HEK293 (cell line): ENCODE measurements around the gene ABHD8.

Experiments
- CTCF ChIA-PET: fragments of 350-600 bp; formaldehyde crosslinking; extraction: SDS; loops from one replicate; lab custom pipeline; 2021; ENCODE audit warnings: antibody characterized with exemption; lab: Yijun Ruan, JAX
- POLR2A ChIA-PET: fragments of 300-600 bp; formaldehyde crosslinking; extraction: SDS; loops from one replicate; lab custom pipeline; 2020; ENCODE audit warnings: antibody characterized with exemption, inconsistent platforms; lab: Yijun Ruan, JAX
- H3K27ac ChIP-seq: fragments of 200-500 bp; sonication (Bioruptor generic); 2 replicates; pipeline ENCODE4 v1.5.1; 2014; ENCODE audit warnings: low read depth, low read length, control low read depth, inconsistent platforms; ENCODE audit errors: extremely low read depth
- H3K36me3 ChIP-seq, 2 experiments: fragments of 200-500 bp in 1 of 2; sonication (Bioruptor generic) in 1 of 2; 1 replicate in 1 of 2; 2 replicates in 1 of 2; pipeline ENCODE4 v1.5.1; 2014 to 2017; ENCODE audit warnings: inconsistent platforms in 2 of 2, low read length in 2 of 2; ENCODE audit not compliant: control insufficient read depth in 2 of 2, insufficient read depth in 1 of 2
- H3K4me1 ChIP-seq: fragments of 200-500 bp; sonication (Bioruptor generic); 2 replicates; pipeline ENCODE4 v1.5.1; 2014; ENCODE audit warnings: mild to moderate bottlenecking, low read length, inconsistent platforms; ENCODE audit not compliant: control insufficient read depth, insufficient read depth
- H3K4me3 ChIP-seq: 2 replicates; pipeline ENCODE4 v1.5.1; 2011; ENCODE audit warnings: low read depth, mild to moderate bottlenecking, control low read depth, low read length, moderate library complexity
- H3K9me3 ChIP-seq: fragments of 200-500 bp; sonication (Bioruptor generic); 2 replicates; pipeline ENCODE4 v1.5.1; 2014; ENCODE audit warnings: low read depth, low read length, inconsistent platforms; ENCODE audit not compliant: control insufficient read depth, insufficient read depth
- AEBP2 ChIP-seq: fragments of 450-650 bp; formaldehyde crosslinking; IDR thresholded peaks from 2 replicates; pipeline ENCODE4 v1.5.1; 2016; ENCODE audit warnings: missing biosample characterization, missing genetic modification characterization, borderline replicate concordance
- GLI2 ChIP-seq: fragments of 450-650 bp; formaldehyde crosslinking; IDR thresholded peaks from 2 replicates; pipeline ENCODE4; 2017; ENCODE audit warnings: missing biosample characterization, missing genetic modification characterization, low read depth, borderline replicate concordance
- HIC1 ChIP-seq: fragments of 450-650 bp; formaldehyde crosslinking; IDR thresholded peaks from 2 replicates; pipeline ENCODE4 v1.5.1; 2016; ENCODE audit warnings: missing biosample characterization, missing genetic modification characterization
- IKZF3 ChIP-seq: fragments of 450-650 bp; IDR thresholded peaks from 2 replicates; pipeline ENCODE4 v1.5.0; 2018; ENCODE audit warnings: missing biosample characterization, mild to moderate bottlenecking, missing genetic modification characterization, moderate library complexity
- KLF1 ChIP-seq: fragments of 450-650 bp; formaldehyde crosslinking; IDR thresholded peaks from 2 replicates; pipeline ENCODE4 v1.5.1; 2016; ENCODE audit warnings: missing biosample characterization, missing genetic modification characterization
- KLF17 ChIP-seq: fragments of 450-650 bp; formaldehyde crosslinking; IDR thresholded peaks from 2 replicates; pipeline ENCODE4 v1.5.1; 2016; ENCODE audit warnings: missing biosample characterization, missing genetic modification characterization
- MYNN ChIP-seq: fragments of 450-650 bp; formaldehyde crosslinking; IDR thresholded peaks from 2 replicates; pipeline ENCODE4 v1.5.1; 2016; ENCODE audit warnings: missing biosample characterization, missing genetic modification characterization, borderline replicate concordance
- RBAK ChIP-seq: fragments of 450-650 bp; formaldehyde crosslinking; IDR thresholded peaks from 2 replicates; pipeline ENCODE4 v1.5.1; 2016; ENCODE audit warnings: missing biosample characterization, missing genetic modification characterization
- SCRT1 ChIP-seq: fragments of 450-650 bp; formaldehyde crosslinking; IDR thresholded peaks from 2 replicates; pipeline ENCODE4 v1.5.1; 2016; ENCODE audit warnings: missing biosample characterization, missing genetic modification characterization, borderline replicate concordance
- ZFP41 ChIP-seq: fragments of 450-650 bp; formaldehyde crosslinking; IDR thresholded peaks from 2 replicates; pipeline ENCODE4 v1.5.1; 2016; ENCODE audit warnings: missing biosample characterization, missing genetic modification characterization, borderline replicate concordance
- ZIC2 ChIP-seq: fragments of 450-650 bp; formaldehyde crosslinking; IDR thresholded peaks from 2 replicates; pipeline ENCODE4 v1.5.1; 2016; ENCODE audit warnings: missing biosample characterization, missing genetic modification characterization
- ZNF112 ChIP-seq: fragments of 450-650 bp; formaldehyde crosslinking; IDR thresholded peaks from 2 replicates; pipeline ENCODE4 v1.5.0; 2017; ENCODE audit warnings: missing biosample characterization, missing genetic modification characterization
- ZNF140 ChIP-seq: fragments of 450-650 bp; formaldehyde crosslinking; IDR thresholded peaks from 2 replicates; pipeline ENCODE4 v1.5.1; 2016; ENCODE audit warnings: missing biosample characterization, missing genetic modification characterization
- ZNF157 ChIP-seq: fragments of 450-650 bp; formaldehyde crosslinking; IDR thresholded peaks from 2 replicates; pipeline ENCODE4 v1.5.1; 2016; ENCODE audit warnings: missing biosample characterization, missing genetic modification characterization
- ZNF174 ChIP-seq: fragments of 450-650 bp; formaldehyde crosslinking; IDR thresholded peaks from 2 replicates; pipeline ENCODE4 v1.5.0; 2017; ENCODE audit warnings: missing biosample characterization, mild to moderate bottlenecking, missing genetic modification characterization
- ZNF18 ChIP-seq: fragments of 450-650 bp; formaldehyde crosslinking; IDR thresholded peaks from 2 replicates; pipeline ENCODE4 v1.5.1; 2016; ENCODE audit warnings: missing biosample characterization, missing genetic modification characterization
- ZNF341 ChIP-seq: fragments of 450-650 bp; formaldehyde crosslinking; IDR thresholded peaks from 2 replicates; pipeline ENCODE4; 2016; ENCODE audit warnings: low read depth, missing biosample characterization, missing genetic modification characterization
- ZNF391 ChIP-seq: fragments of 450-650 bp; formaldehyde crosslinking; IDR thresholded peaks from 2 replicates; pipeline ENCODE4 v1.5.1; 2016; ENCODE audit warnings: low read depth, missing biosample characterization, missing genetic modification characterization, borderline replicate concordance
- ZNF48 ChIP-seq: fragments of 450-650 bp; formaldehyde crosslinking; IDR thresholded peaks from 2 replicates; pipeline ENCODE4 v1.5.1; 2016; ENCODE audit warnings: missing biosample characterization, missing genetic modification characterization
- ZNF488 ChIP-seq: fragments of 450-650 bp; formaldehyde crosslinking; IDR thresholded peaks from 2 replicates; pipeline ENCODE4 v1.5.1; 2016; ENCODE audit warnings: missing biosample characterization, missing genetic modification characterization
- ZNF513 ChIP-seq: fragments of 450-650 bp; IDR thresholded peaks from 2 replicates; pipeline ENCODE4 v1.5.1; 2018; ENCODE audit warnings: missing biosample characterization, missing genetic modification characterization
- ZNF549 ChIP-seq: fragments of 450-650 bp; IDR thresholded peaks from 2 replicates; pipeline ENCODE4 v1.5.1; 2018; ENCODE audit warnings: missing biosample characterization, missing genetic modification characterization, mild to moderate bottlenecking, inconsistent platforms, moderate library complexity
- ZNF561 ChIP-seq: fragments of 450-650 bp; IDR thresholded peaks from 2 replicates; pipeline ENCODE4 v1.5.1; 2018; ENCODE audit warnings: missing biosample characterization, missing genetic modification characterization, borderline replicate concordance
- ZNF580 ChIP-seq: fragments of 450-650 bp; formaldehyde crosslinking; IDR thresholded peaks from 2 replicates; pipeline ENCODE4 v1.5.1; 2016; ENCODE audit warnings: missing biosample characterization, missing genetic modification characterization
- ZNF658 ChIP-seq: fragments of 450-650 bp; formaldehyde crosslinking; IDR thresholded peaks from 2 replicates; pipeline ENCODE4; 2016; ENCODE audit warnings: missing biosample characterization, missing genetic modification characterization
- ZNF776 ChIP-seq: fragments of 450-650 bp; formaldehyde crosslinking; IDR thresholded peaks from 2 replicates; pipeline ENCODE4 v1.5.0; 2017; ENCODE audit warnings: missing biosample characterization, missing genetic modification characterization, borderline replicate concordance
- ZSCAN4 ChIP-seq: fragments of 450-650 bp; formaldehyde crosslinking; IDR thresholded peaks from 2 replicates; pipeline ENCODE4 v1.5.1; 2017; ENCODE audit warnings: missing biosample characterization, missing genetic modification characterization

The ABHD8 gene

GRCh38 chr19:17337675-17338432, 34.6 kb upstream of the ABHD8 start:
- H3K4me3 ChIP-seq, result peak overlapping the region; percentile 46
- H3K36me3 ChIP-seq, result peaks cover 0 to 33% of the 10 kb centered on the region in 2 experiments; a peak in 2 of 3 replicates
- peaks cover 8% of the 10 kb centered on the region for H3K4me1 ChIP-seq
- ChIA-PET CTCF (interaction anchor here (1.2 kb wide), 1 partner anchor 53 kb away, joined by 5 read pairs; no protein-coding TSS in a partner anchor), POLR2A (interaction anchor here (0.7 to 7.6 kb wide), 3 partner anchors 20 to 169 kb away, joined by 4 to 64 read pairs (median 5); partner anchors contain the start of gene DDA1)
- peak overlapping the region; percentile 63 for H3K27ac ChIP-seq
- H3K9me3 ChIP-seq, result no peaks in the 10 kb centered on the region
- TF ChIP-seq ZNF391 (tag by site-specific recombination), result no peak
- no peak for TF ChIP-seq RBAK
- no peak for TF ChIP-seq MYNN (tag by site-specific recombination)
- TF ChIP-seq ZNF48 (tag by site-specific recombination), result no peak
- TF ChIP-seq ZNF157 (tag by site-specific recombination), result no peak
- no peak for TF ChIP-seq ZNF18 (tag by site-specific recombination)
- no peak for TF ChIP-seq ZNF112 (tag by site-specific recombination)
- TF ChIP-seq ZNF658 (tag by site-specific recombination), result no peak
- peak; percentile 96 for TF ChIP-seq KLF1
- no peak for TF ChIP-seq ZFP41 (tag by site-specific recombination)
- no peak for TF ChIP-seq GLI2
- TF ChIP-seq ZNF561 (tag by site-specific recombination), result no peak
- TF ChIP-seq ZNF140 (tag by site-specific recombination), result no peak
- no peak for TF ChIP-seq ZNF488
- no peak for TF ChIP-seq ZNF580
- TF ChIP-seq ZNF341, result no peak; the same call in 1 of the 2 replicates
- no peak for TF ChIP-seq ZIC2 (tag by site-specific recombination)
- no peak for TF ChIP-seq ZNF513
- TF ChIP-seq ZNF776 (tag by site-specific recombination), result no peak
- TF ChIP-seq ZNF549 (tag by site-specific recombination), result no peak
- no peak for TF ChIP-seq AEBP2
- TF ChIP-seq ZNF174, result no peak
- no peak for TF ChIP-seq HIC1 (tag by site-specific recombination)
- TF ChIP-seq ZSCAN4 (tag by site-specific recombination), result no peak
- no peak for TF ChIP-seq SCRT1 (tag by site-specific recombination)
- 0 out of 2 replicates have a peak, but pooled peaks have one; percentile 13 for TF ChIP-seq KLF17 (tag by site-specific recombination)
- no peak for TF ChIP-seq IKZF3
